ENCODE data around the gene ZMYND10. TPM values are rescaled to one million over a fixed set of nuclear protein-coding genes. Genes with fewer than 3 reads are reported as not detected.
A peak's percentile ranks its signal among the peaks of the same experiment; 100 is the strongest.
"Not testable (repeated sequence)": the region's sequence is repeated elsewhere in the genome, so short reads cannot be mapped to it uniquely, and the experiment has no call there.

Gene ZMYND10
- total and polyA plus RNA-seq, 2 donors, result 0.62 to 1.2 TPM

- 32% methylated on average over 31 of the region's 31 CpGs for WGBS
- H3K36me3 ChIP-seq (ENCODE audit: insufficient read depth), result no peaks in the 10 kb centered on the region
- DNase-seq (ENCODE audit: extremely low spot score), result no peak
- peak within 1 kb of the TSS; percentile 90 for H3K27ac ChIP-seq (ENCODE audit: low read depth)
- H3K4me1 ChIP-seq (ENCODE audit: insufficient read depth), result peaks cover 3% of the 10 kb centered on the region
- peak within 1 kb of the TSS; percentile 58 for H3K4me3 ChIP-seq (ENCODE audit: low read depth, low read length)
Observed at GRCh38 chr3:50322386-50323091, 23.0 kb downstream of the ZMYND10 start, which contains the start of gene HYAL2. HYAL2 (minus strand) TSS chr3:50322745; CDS start chr3:50320489, 2,256 bp downstream.

GRCh38 chr3:50322115-50322385, 23.5 kb downstream of the ZMYND10 start:
- H3K36me3 ChIP-seq (ENCODE audit: insufficient read depth), result no peaks in the 10 kb centered on the region
- H3K4me1 ChIP-seq (ENCODE audit: insufficient read depth), result no peaks in the 10 kb centered on the region
- DNase-seq (ENCODE audit: extremely low spot score), result no peak
- H3K4me3 ChIP-seq (ENCODE audit: low read depth, low read length), result peak overlapping the region; percentile 58
- peak overlapping the region; percentile 0 for H3K27ac ChIP-seq (ENCODE audit: low read depth)
- 10% methylated on average over 14 of the region's 14 CpGs for WGBS

GRCh38 chr3:50321336-50322114, 24.0 kb downstream of the ZMYND10 start:
- WGBS, result 1% methylated on average over 58 of the region's 59 CpGs
- Histone ChIP-seq H3K4me1 (ENCODE audit: insufficient read depth) (no peaks in the 10 kb centered on the region), H3K4me3 (ENCODE audit: low read depth, low read length) (peak overlapping the region; percentile 58), H3K27ac (ENCODE audit: low read depth) (peak overlapping the region; percentile 90), H3K36me3 (ENCODE audit: insufficient read depth) (no peaks in the 10 kb centered on the region)
- peak; percentile 80 for DNase-seq (ENCODE audit: extremely low spot score)

- peak overlapping the region; percentile 58 for H3K4me3 ChIP-seq (ENCODE audit: low read depth, low read length)
- under 1% methylated on average over 45 of the region's 45 CpGs for WGBS
- no peaks in the 10 kb centered on the region for H3K36me3 ChIP-seq (ENCODE audit: insufficient read depth)
- no peak for DNase-seq (ENCODE audit: extremely low spot score)
- no peaks in the 10 kb centered on the region for H3K4me1 ChIP-seq (ENCODE audit: insufficient read depth)
- peak overlapping the region; percentile 90 for H3K27ac ChIP-seq (ENCODE audit: low read depth)
Observed at GRCh38 chr3:50320853-50321335, 24.6 kb downstream of the ZMYND10 start.

- no peaks in the 10 kb centered on the region for H3K4me1 ChIP-seq (ENCODE audit: insufficient read depth)
- WGBS, result 78% methylated on average over 29 of the region's 29 CpGs
- no peak overlapping the region for H3K27ac ChIP-seq (ENCODE audit: low read depth)
- H3K36me3 ChIP-seq (ENCODE audit: insufficient read depth), result no peaks in the 10 kb centered on the region
- no peak for DNase-seq (ENCODE audit: extremely low spot score)
- peak overlapping the region; percentile 58 for H3K4me3 ChIP-seq (ENCODE audit: low read depth, low read length)
Observed at GRCh38 chr3:50319894-50320625, 25.5 kb downstream of the ZMYND10 start.

GRCh38 chr3:50319181-50319893, 26.2 kb downstream of the ZMYND10 start:
- H3K36me3 ChIP-seq (ENCODE audit: insufficient read depth), result no peaks in the 10 kb centered on the region
- no peaks in the 10 kb centered on the region for H3K4me1 ChIP-seq (ENCODE audit: insufficient read depth)
- WGBS, result 86% methylated on average over 16 of the region's 16 CpGs
- H3K27ac ChIP-seq (ENCODE audit: low read depth), result no peak overlapping the region
- DNase-seq (ENCODE audit: extremely low spot score), result no peak
- H3K4me3 ChIP-seq (ENCODE audit: low read depth, low read length), result no peak overlapping the region

GRCh38 chr3:50318615-50319014, 26.9 kb downstream of the ZMYND10 start:
- 79% methylated on average over 10 of the region's 10 CpGs for WGBS
- Histone ChIP-seq H3K4me1 (ENCODE audit: insufficient read depth) (no peaks in the 10 kb centered on the region), H3K27ac (ENCODE audit: low read depth) (no peak overlapping the region), H3K36me3 (ENCODE audit: insufficient read depth) (no peaks in the 10 kb centered on the region), H3K4me3 (ENCODE audit: low read depth, low read length) (no peak overlapping the region)
- no peak for DNase-seq (ENCODE audit: extremely low spot score)

DNA sequence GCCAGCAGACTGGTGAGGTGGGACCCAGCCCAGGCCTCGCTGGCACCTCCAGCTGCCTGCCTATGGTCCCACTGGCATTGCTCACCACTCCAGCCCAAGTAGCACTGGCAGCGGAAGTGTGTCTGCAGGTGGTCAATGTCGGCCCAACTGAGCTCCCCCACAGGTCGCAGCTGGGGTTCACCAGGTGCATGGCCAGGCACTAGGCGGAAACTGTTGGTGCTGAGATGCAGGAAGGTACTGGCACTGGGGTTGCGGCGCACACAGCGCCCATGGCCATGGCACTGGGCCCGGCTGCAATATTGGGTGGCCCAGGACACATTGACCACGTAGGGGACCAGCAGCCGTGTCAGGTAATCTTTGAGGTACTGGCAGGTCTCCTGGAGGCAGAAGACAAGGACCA, 27.4 kb downstream of the ZMYND10 start:
- no peak for DNase-seq (ENCODE audit: extremely low spot score)
- 88% methylated on average over 11 of the region's 11 CpGs for WGBS
- H3K27ac ChIP-seq (ENCODE audit: low read depth), result no peak overlapping the region
- no peak overlapping the region for H3K4me3 ChIP-seq (ENCODE audit: low read depth, low read length)
- no peaks in the 10 kb centered on the region for H3K36me3 ChIP-seq (ENCODE audit: insufficient read depth)
- no peaks in the 10 kb centered on the region for H3K4me1 ChIP-seq (ENCODE audit: insufficient read depth)

GRCh38 chr3:50317300-50317699, 28.2 kb downstream of the ZMYND10 start:
- H3K4me3 ChIP-seq (ENCODE audit: low read depth, low read length), result no peak overlapping the region
- H3K4me1 ChIP-seq (ENCODE audit: insufficient read depth), result no peaks in the 10 kb centered on the region
- no peaks in the 10 kb centered on the region for H3K36me3 ChIP-seq (ENCODE audit: insufficient read depth)
- H3K27ac ChIP-seq (ENCODE audit: low read depth), result peak overlapping the region; percentile 76
- no peak for DNase-seq (ENCODE audit: extremely low spot score)
- WGBS, result 58% methylated on average over 6 of the region's 6 CpGs

DNA sequence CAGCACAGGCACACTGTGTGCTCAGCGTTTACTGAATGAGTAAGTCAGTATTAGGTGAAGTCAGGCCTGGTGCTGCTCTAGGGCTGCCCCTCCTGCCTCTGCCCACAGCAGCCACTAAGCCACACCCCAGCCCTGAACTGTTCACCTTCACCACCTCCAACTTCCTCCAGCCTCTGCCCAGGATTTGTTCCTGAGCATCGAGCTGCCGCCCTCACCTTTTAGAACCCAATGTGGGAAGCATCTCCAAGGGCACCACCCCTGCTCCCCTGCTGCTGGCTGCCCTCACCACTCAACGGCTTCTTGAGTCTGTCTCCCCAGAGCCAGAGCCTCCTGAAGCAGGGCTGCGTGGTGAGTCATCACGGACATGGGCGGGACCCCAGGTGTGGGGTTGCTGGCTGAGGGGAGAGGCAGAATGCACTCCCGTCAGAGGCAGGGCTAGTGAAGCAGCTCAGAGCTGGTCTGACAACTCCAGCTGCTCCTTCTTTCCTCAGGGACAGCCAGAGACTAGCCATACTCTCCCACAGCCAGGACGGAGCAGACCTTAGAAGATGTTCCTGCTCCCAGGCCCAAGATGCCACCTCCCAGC, 28.8 kb downstream of the ZMYND10 start:
- Histone ChIP-seq H3K4me3 (ENCODE audit: low read depth, low read length) (no peak overlapping the region), H3K4me1 (ENCODE audit: insufficient read depth) (no peaks in the 10 kb centered on the region), H3K36me3 (ENCODE audit: insufficient read depth) (no peaks in the 10 kb centered on the region), H3K27ac (ENCODE audit: low read depth) (peak overlapping the region; percentile 76)
- 69% methylated on average over 9 of the region's 9 CpGs for WGBS
- peak; percentile 62 for DNase-seq (ENCODE audit: extremely low spot score)

GRCh38 chr3:50314816-50315215, 30.7 kb downstream of the ZMYND10 start:
- no peak for DNase-seq (ENCODE audit: extremely low spot score)
- Histone ChIP-seq H3K36me3 (ENCODE audit: insufficient read depth) (no peaks in the 10 kb centered on the region), H3K4me1 (ENCODE audit: insufficient read depth) (no peaks in the 10 kb centered on the region), H3K27ac (ENCODE audit: low read depth) (no peak overlapping the region), H3K4me3 (ENCODE audit: low read depth, low read length) (no peak overlapping the region)
- 95% methylated on average over 4 of the region's 4 CpGs for WGBS

DNA sequence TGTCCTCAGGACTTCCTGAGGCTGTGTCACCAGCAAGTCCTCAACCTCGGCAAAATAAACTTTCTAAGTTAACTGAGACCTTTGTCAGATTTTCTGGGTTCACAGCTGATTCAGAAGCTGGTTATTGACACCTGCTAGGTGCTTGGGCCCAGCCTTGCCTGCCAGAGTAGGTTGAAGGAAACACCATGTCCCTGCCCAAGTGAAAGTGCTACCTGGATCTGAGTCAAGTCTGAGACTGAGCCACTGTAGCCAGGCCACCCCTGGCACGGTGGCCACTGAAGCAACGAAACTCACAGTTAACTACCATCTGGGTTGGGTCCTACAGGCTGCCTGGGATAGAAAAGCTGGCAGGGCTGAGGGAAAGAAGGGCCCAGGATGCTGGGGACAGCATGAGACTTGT, 31.2 kb downstream of the ZMYND10 start:
- WGBS, result 81% methylated on average over 3 of the region's 3 CpGs
- H3K36me3 ChIP-seq (ENCODE audit: insufficient read depth), result no peaks in the 10 kb centered on the region
- peak overlapping the region; percentile 18 for H3K27ac ChIP-seq (ENCODE audit: low read depth)
- no peak overlapping the region for H3K4me3 ChIP-seq (ENCODE audit: low read depth, low read length)
- no peak for DNase-seq (ENCODE audit: extremely low spot score)
- H3K4me1 ChIP-seq (ENCODE audit: insufficient read depth), result no peaks in the 10 kb centered on the region

DNA sequence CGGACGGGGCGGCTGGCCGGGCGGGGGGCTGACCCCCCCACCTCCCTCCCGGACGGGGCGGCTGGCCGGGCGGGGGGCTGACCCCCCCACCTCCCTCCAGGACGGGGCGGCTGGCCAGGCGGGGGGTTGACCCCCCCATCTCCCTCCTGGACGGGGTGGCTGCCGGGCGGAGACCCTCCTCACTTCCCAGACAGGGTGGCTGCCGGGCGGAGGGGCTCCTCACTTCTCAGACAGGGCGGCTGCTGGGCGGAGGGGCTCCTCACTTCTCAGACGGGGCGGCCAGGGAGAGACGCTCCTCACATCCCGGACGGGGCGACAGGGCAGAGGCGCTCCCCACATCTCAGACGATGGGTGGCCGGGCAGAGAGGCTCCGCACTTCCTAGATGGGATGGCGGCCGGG, 33.5 kb downstream of the ZMYND10 start:
- H3K27ac ChIP-seq (ENCODE audit: low read depth); H3K4me3 ChIP-seq (ENCODE audit: low read depth, low read length); H3K4me1 ChIP-seq (ENCODE audit: insufficient read depth); DNase-seq (ENCODE audit: extremely low spot score); H3K36me3 ChIP-seq (ENCODE audit: insufficient read depth): not testable (repeated sequence)
- 91% methylated on average over 32 of the region's 32 CpGs for WGBS

Measured in urinary bladder (tissue), 4 donors.